Posterior cingulate gyrus (tissue), 11 donors: ENCODE results near the gene CCDC197.

Experiments
- DNase-seq, 10 donors: peaks; one replicate each; pipeline versions ENCODE4 v3.0.0 to v3.0.0-alpha.2; 2020 to 2021; ENCODE audit warnings: mixed read lengths in 3 of 10
- intact Hi-C: fragments of 100-400 bp; cut with DNase I; formaldehyde crosslinking; loops from one replicate; pipeline ENCODE4 v1.15.1; 2023

Gene CCDC197

GRCh38 chr14:93997082-93997481 is at the start of gene CCDC197:
Gene CCDC197 (plus strand): TSS chr14:93997301. CDS start chr14:93998132, 831 bp downstream.
- DNase-seq: peak in 1 of 10 donors; percentile 39
- intact Hi-C loops: no loop called here

GRCh38 chr14:93949511-93950075 is 47.5 kb upstream of the CCDC197 start:
- DNase-seq: peak in 1 of 10 donors; percentile 70
- intact Hi-C loops: no loop called here

- DNase-seq: peak in 1 of 10 donors; percentile 58
Observed at GRCh38 chr14:93950948-93951634, 46.0 kb upstream of the CCDC197 start.

GRCh38 chr14:93951635-93952540 is 45.2 kb upstream of the CCDC197 start:
- DNase-seq: peak in 1 of 10 donors; percentile 67

More at GRCh38 chr14:93950948-93951634, 46.0 kb upstream of the CCDC197 start:
- intact Hi-C loops: no loop called here

GRCh38 chr14:93952829-93953228 is 44.3 kb upstream of the CCDC197 start:
- intact Hi-C loops: no loop called here
- peak in 1 of 10 donors; percentile 74 for DNase-seq

More at GRCh38 chr14:93951635-93952540, 45.2 kb upstream of the CCDC197 start:
- intact Hi-C loops: no loop called here

GRCh38 chr14:93953263-93953662 is 43.8 kb upstream of the CCDC197 start:
- intact Hi-C loops: no loop called here
- peak in 1 of 10 donors; percentile 76 for DNase-seq

GRCh38 chr14:93953739-93954515 is 43.2 kb upstream of the CCDC197 start:
- intact Hi-C loops: no loop called here

GRCh38 chr14:93954516-93954830 is 42.6 kb upstream of the CCDC197 start:
- peak in 3 of 10 donors; percentile 25 to 72 (median 66) for DNase-seq
- intact Hi-C loops: no loop called here

More at GRCh38 chr14:93953739-93954515, 43.2 kb upstream of the CCDC197 start:
- DNase-seq: peak in 1 of 10 donors; percentile 66

GRCh38 chr14:93954900-93955849 is 41.9 kb upstream of the CCDC197 start:
- DNase-seq: peak in 3 of 10 donors; percentile 58 to 80 (median 62)
- intact Hi-C loops: no loop called here

GRCh38 chr14:93955850-93956481 is 41.1 kb upstream of the CCDC197 start:
- intact Hi-C loops: no loop called here

GRCh38 chr14:93956514-93957332 is 40.4 kb upstream of the CCDC197 start:
- intact Hi-C loops: no loop called here
- peak in 3 of 10 donors; percentile 60 to 69 (median 62) for DNase-seq

More at GRCh38 chr14:93955850-93956481, 41.1 kb upstream of the CCDC197 start:
- peak in 2 of 10 donors; percentile 4 to 24 for DNase-seq

- peak in 3 of 10 donors; percentile 17 to 43 (median 40) for DNase-seq
- intact Hi-C loops: no loop called here
Observed at GRCh38 chr14:93957333-93957710, 39.8 kb upstream of the CCDC197 start.

GRCh38 chr14:93957751-93958566 is 39.1 kb upstream of the CCDC197 start:
- intact Hi-C loops: no loop called here
- DNase-seq: peak in 3 of 10 donors; percentile 18 to 65 (median 18)

GRCh38 chr14:93958567-93959238 is 38.4 kb upstream of the CCDC197 start:
- DNase-seq: peak in 3 of 10 donors; percentile 24 to 52 (median 52)
- intact Hi-C loops: no loop called here

- intact Hi-C loops: no loop called here
- peak in 3 of 10 donors; percentile 58 to 85 (median 79) for DNase-seq
Observed at GRCh38 chr14:93959239-93960107, 37.6 kb upstream of the CCDC197 start.
